ENCODE results near the gene MACROD2.

The MACROD2 gene

DNA sequence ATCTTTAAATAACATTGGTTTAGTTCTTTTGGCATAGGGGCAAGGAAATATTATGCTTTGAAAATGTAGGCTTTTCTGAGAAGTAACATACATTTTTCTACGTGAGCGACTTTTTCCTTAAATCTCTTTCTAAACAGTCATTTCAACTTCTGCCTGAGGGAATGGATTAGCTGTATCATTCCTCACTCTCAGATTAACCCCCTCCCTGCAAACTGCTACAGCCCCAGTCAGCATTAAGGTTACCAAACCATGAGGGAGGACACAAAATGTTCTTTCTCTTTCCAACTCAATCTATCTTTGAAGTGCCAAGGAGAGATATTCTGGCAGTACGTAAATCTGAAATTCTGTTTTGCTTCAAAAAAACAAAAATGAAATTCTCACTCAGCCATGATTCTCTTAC, 573.4 kb downstream of the MACROD2 start:
- no peak for ATAC-seq
- TF ChIP-seq, protein P1, sequence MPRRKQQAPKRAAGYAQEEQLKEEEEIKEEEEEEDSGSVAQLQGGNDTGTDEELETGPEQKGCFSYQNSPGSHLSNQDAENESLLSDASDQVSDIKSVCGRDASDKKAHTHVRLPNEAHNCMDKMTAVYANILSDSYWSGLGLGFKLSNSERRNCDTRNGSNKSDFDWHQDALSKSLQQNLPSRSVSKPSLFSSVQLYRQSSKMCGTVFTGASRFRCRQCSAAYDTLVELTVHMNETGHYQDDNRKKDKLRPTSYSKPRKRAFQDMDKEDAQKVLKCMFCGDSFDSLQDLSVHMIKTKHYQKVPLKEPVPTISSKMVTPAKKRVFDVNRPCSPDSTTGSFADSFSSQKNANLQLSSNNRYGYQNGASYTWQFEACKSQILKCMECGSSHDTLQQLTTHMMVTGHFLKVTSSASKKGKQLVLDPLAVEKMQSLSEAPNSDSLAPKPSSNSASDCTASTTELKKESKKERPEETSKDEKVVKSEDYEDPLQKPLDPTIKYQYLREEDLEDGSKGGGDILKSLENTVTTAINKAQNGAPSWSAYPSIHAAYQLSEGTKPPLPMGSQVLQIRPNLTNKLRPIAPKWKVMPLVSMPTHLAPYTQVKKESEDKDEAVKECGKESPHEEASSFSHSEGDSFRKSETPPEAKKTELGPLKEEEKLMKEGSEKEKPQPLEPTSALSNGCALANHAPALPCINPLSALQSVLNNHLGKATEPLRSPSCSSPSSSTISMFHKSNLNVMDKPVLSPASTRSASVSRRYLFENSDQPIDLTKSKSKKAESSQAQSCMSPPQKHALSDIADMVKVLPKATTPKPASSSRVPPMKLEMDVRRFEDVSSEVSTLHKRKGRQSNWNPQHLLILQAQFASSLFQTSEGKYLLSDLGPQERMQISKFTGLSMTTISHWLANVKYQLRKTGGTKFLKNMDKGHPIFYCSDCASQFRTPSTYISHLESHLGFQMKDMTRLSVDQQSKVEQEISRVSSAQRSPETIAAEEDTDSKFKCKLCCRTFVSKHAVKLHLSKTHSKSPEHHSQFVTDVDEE (CRISPR knock-in tag; IDR thresholded peaks at IDR 0.05) = no peak
- TF ChIP-seq, protein P2, sequence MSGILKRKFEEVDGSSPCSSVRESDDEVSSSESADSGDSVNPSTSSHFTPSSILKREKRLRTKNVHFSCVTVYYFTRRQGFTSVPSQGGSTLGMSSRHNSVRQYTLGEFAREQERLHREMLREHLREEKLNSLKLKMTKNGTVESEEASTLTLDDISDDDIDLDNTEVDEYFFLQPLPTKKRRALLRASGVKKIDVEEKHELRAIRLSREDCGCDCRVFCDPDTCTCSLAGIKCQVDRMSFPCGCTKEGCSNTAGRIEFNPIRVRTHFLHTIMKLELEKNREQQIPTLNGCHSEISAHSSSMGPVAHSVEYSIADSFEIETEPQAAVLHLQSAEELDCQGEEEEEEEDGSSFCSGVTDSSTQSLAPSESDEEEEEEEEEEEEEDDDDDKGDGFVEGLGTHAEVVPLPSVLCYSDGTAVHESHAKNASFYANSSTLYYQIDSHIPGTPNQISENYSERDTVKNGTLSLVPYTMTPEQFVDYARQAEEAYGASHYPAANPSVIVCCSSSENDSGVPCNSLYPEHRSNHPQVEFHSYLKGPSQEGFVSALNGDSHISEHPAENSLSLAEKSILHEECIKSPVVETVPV (CRISPR knock-in tag; IDR thresholded peaks at IDR 0.05) = no peak
- TF ChIP-seq, protein P3, sequence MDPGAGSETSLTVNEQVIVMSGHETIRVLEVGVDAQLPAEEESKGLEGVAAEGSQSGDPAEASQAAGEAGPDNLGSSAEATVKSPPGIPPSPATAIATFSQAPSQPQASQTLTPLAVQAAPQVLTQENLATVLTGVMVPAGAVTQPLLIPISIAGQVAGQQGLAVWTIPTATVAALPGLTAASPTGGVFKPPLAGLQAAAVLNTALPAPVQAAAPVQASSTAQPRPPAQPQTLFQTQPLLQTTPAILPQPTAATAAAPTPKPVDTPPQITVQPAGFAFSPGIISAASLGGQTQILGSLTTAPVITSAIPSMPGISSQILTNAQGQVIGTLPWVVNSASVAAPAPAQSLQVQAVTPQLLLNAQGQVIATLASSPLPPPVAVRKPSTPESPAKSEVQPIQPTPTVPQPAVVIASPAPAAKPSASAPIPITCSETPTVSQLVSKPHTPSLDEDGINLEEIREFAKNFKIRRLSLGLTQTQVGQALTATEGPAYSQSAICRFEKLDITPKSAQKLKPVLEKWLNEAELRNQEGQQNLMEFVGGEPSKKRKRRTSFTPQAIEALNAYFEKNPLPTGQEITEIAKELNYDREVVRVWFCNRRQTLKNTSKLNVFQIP (CRISPR knock-in tag; IDR thresholded peaks at IDR 0.05; ENCODE audit: borderline replicate concordance, low read depth) = no peak
- no peak for TF ChIP-seq ARNTL (CRISPR knock-in tag; IDR thresholded peaks at IDR 0.05; ENCODE audit: borderline replicate concordance, low read depth)
- TF ChIP-seq TOX (CRISPR knock-in tag; IDR thresholded peaks at IDR 0.05; ENCODE audit: borderline replicate concordance) = no peak
- no peak for TF ChIP-seq RARB (CRISPR knock-in tag; IDR thresholded peaks at IDR 0.05)
- TF ChIP-seq ISL1 (CRISPR knock-in tag; IDR thresholded peaks at IDR 0.05) = no peak
- no peak for TF ChIP-seq BACH2 (CRISPR knock-in tag; IDR thresholded peaks at IDR 0.05; ENCODE audit: borderline replicate concordance)
- no peak for TF ChIP-seq ZNF70 (CRISPR knock-in tag; IDR thresholded peaks at IDR 0.05)
- TF ChIP-seq ZFP30 (CRISPR knock-in tag; IDR thresholded peaks at IDR 0.05) = no peak
- TF ChIP-seq ZNF565 (CRISPR knock-in tag; conservative IDR thresholded peaks at IDR 0.05; ENCODE audit: low read depth) = no peak
- no peak for TF ChIP-seq SNAI2 (CRISPR knock-in tag; IDR thresholded peaks at IDR 0.05)
- no peak for TF ChIP-seq ZFP3 (CRISPR knock-in tag; IDR thresholded peaks at IDR 0.05)

DNA sequence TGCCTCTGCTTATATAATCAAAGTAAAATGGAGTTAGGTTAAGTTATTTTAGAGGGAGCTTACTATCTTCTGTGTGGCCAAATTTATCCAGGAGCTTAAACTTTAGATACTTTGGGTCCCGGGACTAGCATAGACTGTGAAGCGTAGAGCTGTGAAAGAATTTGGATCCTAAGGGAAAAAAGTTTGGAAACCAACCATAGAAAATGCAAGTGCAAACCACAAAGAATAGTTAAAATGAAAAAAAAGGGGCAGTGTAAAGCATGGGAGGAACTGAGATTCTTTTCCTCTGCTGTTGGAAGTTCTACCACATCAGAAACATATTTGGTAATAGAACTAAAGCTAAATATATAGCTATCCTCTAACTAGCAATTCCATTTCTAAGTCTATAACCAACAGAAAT, 574.3 kb downstream of the MACROD2 start:
- ATAC-seq = no peak

More for the DNA sequence above, 574.3 kb downstream of the MACROD2 start:
- TF ChIP-seq CSDC2 (CRISPR knock-in tag; IDR thresholded peaks at IDR 0.05) = no peak
- TF ChIP-seq, protein P2 (CRISPR knock-in tag; IDR thresholded peaks at IDR 0.05) = no peak
- no peak for TF ChIP-seq OSR1 (CRISPR knock-in tag; IDR thresholded peaks at IDR 0.05)
- TF ChIP-seq, protein P3 (CRISPR knock-in tag; IDR thresholded peaks at IDR 0.05; ENCODE audit: borderline replicate concordance, low read depth) = no peak
- TF ChIP-seq, protein P4, sequence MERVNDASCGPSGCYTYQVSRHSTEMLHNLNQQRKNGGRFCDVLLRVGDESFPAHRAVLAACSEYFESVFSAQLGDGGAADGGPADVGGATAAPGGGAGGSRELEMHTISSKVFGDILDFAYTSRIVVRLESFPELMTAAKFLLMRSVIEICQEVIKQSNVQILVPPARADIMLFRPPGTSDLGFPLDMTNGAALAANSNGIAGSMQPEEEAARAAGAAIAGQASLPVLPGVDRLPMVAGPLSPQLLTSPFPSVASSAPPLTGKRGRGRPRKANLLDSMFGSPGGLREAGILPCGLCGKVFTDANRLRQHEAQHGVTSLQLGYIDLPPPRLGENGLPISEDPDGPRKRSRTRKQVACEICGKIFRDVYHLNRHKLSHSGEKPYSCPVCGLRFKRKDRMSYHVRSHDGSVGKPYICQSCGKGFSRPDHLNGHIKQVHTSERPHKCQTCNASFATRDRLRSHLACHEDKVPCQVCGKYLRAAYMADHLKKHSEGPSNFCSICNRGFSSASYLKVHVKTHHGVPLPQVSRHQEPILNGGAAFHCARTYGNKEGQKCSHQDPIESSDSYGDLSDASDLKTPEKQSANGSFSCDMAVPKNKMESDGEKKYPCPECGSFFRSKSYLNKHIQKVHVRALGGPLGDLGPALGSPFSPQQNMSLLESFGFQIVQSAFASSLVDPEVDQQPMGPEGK (CRISPR knock-in tag; IDR thresholded peaks at IDR 0.05; ENCODE audit: borderline replicate concordance) = no peak
- no peak for TF ChIP-seq PPARA (CRISPR knock-in tag; IDR thresholded peaks at IDR 0.05; ENCODE audit: borderline replicate concordance)
- no peak for TF ChIP-seq ZFP30 (CRISPR knock-in tag; IDR thresholded peaks at IDR 0.05)
- no peak for TF ChIP-seq ZNF70 (CRISPR knock-in tag; IDR thresholded peaks at IDR 0.05)
